Choroid plexus epithelial cell (primary cell): ENCODE results near the gene TMEM120B.

ENCODE experiments used
- DNase-seq: peaks from one replicate; pipeline ENCODE4 v3.0.0-alpha.2; 2010; ENCODE audit warnings: low read depth
- H3K4me3 ChIP-seq: 2 replicates; pipeline ENCODE4 v1.5.1; 2011; ENCODE audit warnings: low read depth, mild to moderate bottlenecking, control low read depth, low read length, moderate library complexity
- CTCF ChIP-seq: conservative IDR thresholded peaks from 2 replicates; pipeline ENCODE4 v1.5.1; 2011; ENCODE audit warnings: low read depth, mild to moderate bottlenecking, control low read depth, inconsistent platforms, low read length, moderate library complexity

The TMEM120B gene

DNA sequence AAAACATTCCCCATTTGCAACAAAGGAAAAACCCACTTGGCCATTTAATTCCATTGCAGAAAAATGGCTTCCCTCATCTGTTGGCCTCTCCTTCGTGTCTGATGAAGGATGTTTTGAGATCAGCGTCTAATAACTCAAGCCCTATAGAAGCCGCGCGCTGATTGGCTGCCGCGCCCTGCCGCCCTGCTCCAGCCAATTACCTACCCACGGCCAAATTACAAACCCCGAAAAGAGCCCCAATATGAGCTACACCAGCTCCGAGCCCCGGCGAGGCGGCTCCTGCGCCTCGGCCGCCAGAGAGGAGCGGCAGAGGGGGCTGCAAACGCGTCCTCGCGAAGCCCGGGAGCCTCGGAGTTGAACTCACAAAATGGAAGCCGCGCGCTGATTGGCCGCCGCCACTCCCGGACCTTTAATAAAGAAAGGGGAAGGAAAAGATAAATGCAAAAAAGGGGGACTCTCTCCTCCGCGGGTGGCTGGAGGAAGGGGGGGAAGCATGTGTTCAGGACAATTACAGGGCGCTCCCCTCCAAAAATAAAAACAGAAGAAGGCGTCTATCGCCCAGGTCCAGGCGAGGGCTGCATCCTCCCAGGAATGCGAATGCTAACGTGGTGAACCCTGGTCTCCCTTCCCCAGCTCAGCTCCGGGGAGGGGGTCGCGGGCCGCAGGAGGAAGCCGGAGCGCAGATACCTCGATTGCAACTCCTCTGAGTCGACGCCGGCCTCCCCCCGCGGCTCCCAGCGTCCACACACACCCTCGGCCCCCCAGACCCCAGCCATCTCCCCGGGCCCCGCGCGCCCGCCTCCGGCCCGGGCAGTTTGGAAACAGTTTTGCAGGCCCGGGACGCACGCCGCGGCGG is 90.5 kb downstream of the TMEM120B start:
- TF ChIP-seq CTCF = no peak
- H3K4me3 ChIP-seq = peak overlapping the region; percentile 63
- peak; percentile 98 for DNase-seq

DNA sequence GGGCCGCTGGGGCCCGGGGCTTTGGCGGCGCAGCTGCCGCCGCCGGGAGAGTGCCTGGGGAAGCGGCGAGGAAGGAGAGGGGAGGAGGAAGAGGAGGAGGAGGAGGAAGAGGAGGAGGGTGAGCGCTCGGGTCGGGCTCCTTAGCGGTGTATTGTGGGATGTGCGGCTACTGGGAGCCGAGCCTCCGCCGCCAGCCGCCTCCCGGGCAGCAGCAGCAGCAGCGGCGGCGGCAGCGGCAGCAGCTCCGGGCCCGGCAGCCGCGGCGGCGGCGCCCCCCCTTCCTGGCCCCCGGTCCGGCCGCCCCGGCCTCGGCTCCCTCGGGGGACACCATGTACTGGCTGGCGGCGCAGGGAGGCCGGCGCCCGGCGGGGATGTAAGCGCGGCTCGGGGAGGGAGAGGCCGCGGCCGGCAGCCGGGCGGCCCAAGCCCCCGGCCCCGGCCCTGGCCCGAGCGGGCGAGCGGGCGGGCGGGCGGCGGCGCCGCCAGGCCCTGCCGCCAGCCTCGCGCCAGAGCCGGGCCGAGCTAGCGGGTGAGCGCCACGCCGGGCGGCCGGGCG is 91.4 kb downstream of the TMEM120B start, which contains the start of gene SETD1B:
Gene SETD1B, plus strand, starts transcription at position 149 of the 556 bp plus-strand sequence. CDS start 729 bp downstream, outside the sequence.
- TF ChIP-seq CTCF = no peak
- peak; percentile 66 for DNase-seq
- H3K4me3 ChIP-seq = peak within 1 kb of the TSS; percentile 63

DNA sequence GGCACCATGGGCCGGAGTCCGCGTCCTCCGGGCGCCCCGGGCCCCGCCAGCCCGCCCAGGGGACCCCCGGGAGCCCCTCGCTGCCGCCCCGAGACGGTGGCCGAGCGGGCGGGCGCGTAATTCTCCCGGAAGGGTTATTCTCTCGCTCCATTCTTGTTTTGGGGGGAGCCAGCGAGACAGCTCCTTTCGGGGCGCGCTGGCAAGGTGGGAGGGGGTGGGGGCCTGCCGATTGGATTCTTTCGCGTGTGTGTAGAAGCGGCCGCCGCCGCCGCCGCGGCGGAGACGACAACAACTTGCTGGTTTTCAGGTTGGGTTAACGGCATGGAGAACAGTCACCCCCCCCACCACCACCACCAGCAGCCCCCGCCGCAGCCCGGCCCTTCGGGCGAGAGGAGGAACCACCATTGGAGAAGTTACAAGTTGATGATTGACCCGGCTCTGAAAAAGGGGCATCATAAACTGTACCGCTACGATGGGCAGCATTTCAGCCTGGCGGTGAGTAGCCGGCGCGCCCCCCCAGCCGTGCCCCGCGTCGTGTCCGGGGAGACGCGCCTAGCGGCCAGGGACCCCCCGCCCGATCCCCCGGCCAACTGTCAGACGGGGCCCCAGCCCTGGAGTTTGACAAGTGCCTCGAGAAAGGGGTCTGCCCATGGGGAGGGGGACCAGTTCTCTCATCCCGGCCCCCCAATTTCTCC is 92.0 kb downstream of the TMEM120B start:
- peak overlapping the region; percentile 63 for H3K4me3 ChIP-seq
- DNase-seq = no peak
- no peak for TF ChIP-seq CTCF

DNA sequence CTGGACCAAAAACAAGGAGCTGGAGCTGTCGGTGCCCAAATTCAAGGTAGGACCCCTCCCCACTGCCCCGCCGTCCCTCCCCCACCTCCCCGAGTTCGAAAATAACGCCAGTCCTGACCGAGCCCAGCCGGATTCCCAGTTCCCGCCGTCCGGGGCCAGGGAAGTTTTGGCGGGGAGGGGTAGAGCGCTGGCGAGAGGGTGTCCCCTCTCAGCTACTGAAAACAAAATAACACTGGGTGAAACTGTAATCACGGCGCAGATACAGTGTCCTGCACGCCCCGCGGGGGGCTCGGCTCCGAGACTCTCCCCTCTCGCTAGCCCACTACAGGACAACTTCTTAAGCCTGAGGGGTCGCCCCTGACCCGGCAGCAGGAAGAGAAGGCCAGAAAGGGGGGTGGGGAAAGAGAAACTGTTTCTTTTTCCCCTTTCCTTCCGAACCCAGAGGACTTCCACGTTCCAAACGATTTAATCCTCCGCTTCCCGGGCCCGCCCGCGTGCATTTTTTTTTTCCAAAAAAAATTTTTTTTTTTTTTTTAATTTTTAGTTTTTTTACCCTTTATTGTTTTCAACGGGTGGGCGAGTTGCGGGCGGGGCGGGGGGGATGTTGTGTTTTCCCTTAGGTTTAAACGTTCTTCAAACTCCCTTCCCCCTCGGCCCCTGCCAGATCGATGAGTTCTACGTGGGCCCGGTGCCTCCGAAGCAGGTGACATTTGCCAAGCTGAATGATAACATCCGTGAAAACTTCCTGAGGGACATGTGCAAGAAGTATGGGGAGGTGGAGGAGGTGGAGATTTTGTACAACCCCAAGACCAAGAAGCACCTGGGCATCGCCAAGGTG is 92.8 kb downstream of the TMEM120B start:
- no peak for DNase-seq
- TF ChIP-seq CTCF = no peak

DNA sequence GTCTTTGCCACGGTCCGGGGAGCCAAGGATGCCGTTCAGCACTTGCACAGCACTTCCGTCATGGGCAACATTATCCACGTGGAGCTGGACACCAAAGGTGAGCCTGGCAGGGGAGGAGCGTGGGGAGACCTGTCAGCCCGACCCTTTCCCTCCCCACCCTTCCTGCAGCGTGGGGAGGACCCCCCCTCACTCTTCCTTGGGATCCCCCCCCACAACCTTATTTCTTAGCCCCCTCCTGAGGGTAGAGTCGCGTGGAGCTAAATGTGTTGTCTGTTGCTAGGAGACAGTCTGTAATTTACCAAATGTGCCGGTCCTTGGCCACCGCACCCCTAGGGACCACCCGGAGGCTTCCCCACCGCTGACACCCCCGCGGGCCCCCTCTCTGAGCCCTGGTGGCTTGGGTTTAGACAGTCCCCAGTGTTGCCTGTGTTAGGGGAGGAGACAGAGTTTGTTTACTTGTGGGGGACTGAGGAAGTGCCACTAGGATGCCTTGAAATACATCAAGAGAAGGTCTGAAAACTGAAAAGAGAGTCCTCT is 93.5 kb downstream of the TMEM120B start:
- H3K4me3 ChIP-seq = peak overlapping the region; percentile 63
- no peak for DNase-seq
- no peak for TF ChIP-seq CTCF

More for the DNA sequence above, 92.8 kb downstream of the TMEM120B start:
- peak overlapping the region; percentile 63 for H3K4me3 ChIP-seq
